ENCODE measurements around the gene AFTPH.

- no peak for TF ChIP-seq CTCF (IDR thresholded peaks at IDR 0.05)
- no peak for TF ChIP-seq POLR2A (IDR thresholded peaks at IDR 0.05)
Measured at GRCh38 chr2:64493788-64494187, 30.3 kb upstream of the AFTPH start.
